Measurements from ENCODE around the gene FST.
A peak's percentile ranks its signal among the peaks of the same experiment; 100 is the strongest.

The FST gene, protein sequence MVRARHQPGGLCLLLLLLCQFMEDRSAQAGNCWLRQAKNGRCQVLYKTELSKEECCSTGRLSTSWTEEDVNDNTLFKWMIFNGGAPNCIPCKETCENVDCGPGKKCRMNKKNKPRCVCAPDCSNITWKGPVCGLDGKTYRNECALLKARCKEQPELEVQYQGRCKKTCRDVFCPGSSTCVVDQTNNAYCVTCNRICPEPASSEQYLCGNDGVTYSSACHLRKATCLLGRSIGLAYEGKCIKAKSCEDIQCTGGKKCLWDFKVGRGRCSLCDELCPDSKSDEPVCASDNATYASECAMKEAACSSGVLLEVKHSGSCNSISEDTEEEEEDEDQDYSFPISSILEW

DNA sequence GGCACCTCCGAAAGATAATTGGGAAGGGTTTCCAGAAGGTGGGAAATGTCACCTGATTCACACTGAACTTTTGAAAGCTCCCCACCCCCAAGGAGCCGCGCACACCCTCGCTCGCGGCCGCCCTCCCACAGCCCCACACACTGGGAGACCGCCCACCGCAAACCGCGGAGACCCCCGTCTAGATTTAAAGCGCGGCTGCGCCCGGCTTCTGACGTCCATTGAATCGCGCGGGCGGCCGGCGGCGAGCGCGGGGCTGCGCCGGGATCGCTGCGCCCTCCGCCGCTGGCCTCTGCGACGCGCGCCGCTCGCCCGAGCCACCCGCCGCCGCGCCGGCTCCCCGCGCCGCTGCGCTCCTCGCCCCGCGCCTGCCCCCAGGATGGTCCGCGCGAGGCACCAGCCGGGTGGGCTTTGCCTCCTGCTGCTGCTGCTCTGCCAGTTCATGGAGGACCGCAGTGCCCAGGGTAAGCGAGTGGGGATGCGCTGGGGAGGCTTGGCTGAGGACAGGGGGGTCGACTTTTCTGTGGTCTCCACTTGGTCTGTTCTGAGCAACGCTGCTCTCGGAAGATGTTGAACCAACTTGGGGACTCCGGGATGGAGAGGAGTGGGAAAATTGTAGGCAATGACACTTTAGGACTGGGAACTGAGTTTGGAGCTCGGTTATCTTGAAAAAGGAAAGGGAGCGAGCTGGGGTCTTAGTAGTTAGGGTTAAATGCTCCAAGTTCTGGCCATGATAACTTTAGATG lies at the start of gene FST:
FST (plus strand) TSS at position 214 of the 743 bp plus-strand sequence; CDS start at position 377, 163 bp downstream.
- TF ChIP-seq, protein P1, sequence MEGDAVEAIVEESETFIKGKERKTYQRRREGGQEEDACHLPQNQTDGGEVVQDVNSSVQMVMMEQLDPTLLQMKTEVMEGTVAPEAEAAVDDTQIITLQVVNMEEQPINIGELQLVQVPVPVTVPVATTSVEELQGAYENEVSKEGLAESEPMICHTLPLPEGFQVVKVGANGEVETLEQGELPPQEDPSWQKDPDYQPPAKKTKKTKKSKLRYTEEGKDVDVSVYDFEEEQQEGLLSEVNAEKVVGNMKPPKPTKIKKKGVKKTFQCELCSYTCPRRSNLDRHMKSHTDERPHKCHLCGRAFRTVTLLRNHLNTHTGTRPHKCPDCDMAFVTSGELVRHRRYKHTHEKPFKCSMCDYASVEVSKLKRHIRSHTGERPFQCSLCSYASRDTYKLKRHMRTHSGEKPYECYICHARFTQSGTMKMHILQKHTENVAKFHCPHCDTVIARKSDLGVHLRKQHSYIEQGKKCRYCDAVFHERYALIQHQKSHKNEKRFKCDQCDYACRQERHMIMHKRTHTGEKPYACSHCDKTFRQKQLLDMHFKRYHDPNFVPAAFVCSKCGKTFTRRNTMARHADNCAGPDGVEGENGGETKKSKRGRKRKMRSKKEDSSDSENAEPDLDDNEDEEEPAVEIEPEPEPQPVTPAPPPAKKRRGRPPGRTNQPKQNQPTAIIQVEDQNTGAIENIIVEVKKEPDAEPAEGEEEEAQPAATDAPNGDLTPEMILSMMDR (IDR thresholded peaks at IDR 0.05; ENCODE audit: insufficient read depth, low read depth, low read length, missing control alignments), result no peak
- peak within 1 kb of the TSS; percentile 73 for H3K4me3 ChIP-seq (ENCODE audit: low read length)
- no peak for DNase-seq (ENCODE audit: low read depth)

DNA sequence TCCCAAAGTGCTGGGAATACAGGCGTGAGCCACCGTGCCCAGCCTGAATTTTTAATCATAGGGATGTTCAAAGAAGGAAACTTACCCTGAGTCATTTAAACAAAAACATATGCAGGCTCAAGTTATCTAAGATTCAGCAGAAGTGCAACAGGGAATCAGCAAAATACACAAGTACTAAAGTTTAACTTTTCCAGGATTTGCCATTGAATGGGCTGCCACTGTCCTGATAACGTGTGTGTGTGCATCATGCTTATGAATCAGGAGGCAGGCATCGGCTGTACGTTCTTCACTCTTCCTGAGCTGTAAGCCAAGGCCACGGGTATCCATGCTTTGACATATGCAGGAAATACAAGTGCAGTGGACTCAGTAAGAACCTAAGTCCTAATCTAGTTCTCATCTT lies 48.8 kb upstream of the FST start:
- H3K4me3 ChIP-seq (ENCODE audit: low read length), result no peak overlapping the region
- TF ChIP-seq, protein P1 (IDR thresholded peaks at IDR 0.05; ENCODE audit: insufficient read depth, low read depth, low read length, missing control alignments), result no peak
- no peak for DNase-seq (ENCODE audit: low read depth)

DNA sequence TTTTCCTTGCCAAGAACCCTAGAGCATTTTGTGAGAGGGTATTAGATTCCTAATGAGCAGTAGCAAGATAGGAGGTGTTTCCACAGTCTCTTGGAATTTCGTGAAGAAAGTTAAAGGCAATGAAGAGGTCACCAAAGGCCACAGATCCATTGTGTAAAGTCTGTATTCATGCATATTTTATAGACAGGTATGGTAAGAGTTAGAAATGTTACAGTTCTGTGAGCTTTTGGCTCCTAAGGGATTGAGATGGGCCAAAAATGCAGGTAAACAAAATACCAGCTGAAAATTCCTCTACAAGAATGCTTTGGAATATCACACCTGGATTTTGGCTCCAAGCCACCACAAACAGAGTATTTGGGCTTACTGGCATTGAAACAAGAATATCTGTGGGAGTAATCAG lies 47.4 kb upstream of the FST start:
- TF ChIP-seq, protein P1 (IDR thresholded peaks at IDR 0.05; ENCODE audit: insufficient read depth, low read depth, low read length, missing control alignments), result no peak
- DNase-seq (ENCODE audit: low read depth), result no peak

DNA sequence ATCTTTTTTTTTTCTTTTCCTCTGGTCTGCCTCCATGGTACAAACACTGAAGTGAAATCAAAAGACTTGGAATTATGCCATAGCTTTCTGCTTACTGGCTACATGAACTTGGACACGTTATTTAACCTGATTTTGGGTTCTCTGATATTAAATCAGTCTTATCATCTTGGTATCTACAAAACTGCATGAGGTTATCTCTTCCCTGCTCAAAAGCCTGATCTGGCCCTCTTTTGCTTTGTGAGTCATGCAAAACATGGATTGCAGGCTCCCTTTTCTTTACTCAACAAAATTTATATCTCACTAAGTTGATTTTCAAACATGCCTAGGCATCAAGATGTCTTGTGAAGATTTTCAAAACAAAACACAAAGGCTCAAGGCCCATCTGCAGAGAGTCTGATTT lies 45.9 kb upstream of the FST start:
- H3K4me3 ChIP-seq (ENCODE audit: low read length), result no peak overlapping the region
- DNase-seq (ENCODE audit: low read depth), result no peak
- TF ChIP-seq, protein P1 (IDR thresholded peaks at IDR 0.05; ENCODE audit: insufficient read depth, low read depth, low read length, missing control alignments), result no peak

More for the DNA sequence above, 47.4 kb upstream of the FST start:
- H3K4me3 ChIP-seq (ENCODE audit: low read length), result no peak overlapping the region

DNA sequence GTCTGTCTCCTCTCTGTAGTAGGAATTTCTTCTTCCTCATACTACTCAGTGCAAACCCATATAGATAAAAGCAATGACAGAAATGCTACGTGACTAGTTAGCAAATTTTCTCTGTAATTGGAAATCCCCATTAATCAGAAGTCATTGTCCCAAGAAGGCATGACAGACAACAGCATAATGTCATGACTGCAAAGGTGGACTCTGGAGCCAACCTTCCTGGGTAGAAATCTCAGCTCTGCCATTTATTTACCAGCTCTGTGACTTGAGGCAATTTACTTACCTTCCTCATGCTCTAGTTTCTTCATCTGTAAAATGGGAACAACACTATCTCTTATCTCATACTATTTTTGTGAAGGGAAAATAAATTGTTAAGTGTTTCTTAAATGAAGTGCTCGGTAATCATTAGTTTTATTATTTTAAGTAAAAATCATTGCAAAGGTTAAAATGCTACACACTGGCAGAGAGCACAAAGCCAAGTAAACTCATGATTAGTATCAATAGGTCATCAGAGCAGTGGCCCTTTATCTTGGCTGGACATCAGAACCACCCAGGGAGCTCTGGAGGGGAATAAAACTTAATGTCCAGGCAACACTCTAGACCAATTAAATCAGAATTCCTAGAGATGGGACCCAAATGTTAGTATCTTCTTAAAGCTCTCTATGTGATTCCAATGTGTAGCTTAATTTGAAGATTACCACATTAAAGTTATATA lies 43.8 kb upstream of the FST start:
- H3K4me3 ChIP-seq (ENCODE audit: low read length), result no peak overlapping the region
- TF ChIP-seq, protein P1 (IDR thresholded peaks at IDR 0.05; ENCODE audit: insufficient read depth, low read depth, low read length, missing control alignments), result no peak
- no peak for DNase-seq (ENCODE audit: low read depth)

DNA sequence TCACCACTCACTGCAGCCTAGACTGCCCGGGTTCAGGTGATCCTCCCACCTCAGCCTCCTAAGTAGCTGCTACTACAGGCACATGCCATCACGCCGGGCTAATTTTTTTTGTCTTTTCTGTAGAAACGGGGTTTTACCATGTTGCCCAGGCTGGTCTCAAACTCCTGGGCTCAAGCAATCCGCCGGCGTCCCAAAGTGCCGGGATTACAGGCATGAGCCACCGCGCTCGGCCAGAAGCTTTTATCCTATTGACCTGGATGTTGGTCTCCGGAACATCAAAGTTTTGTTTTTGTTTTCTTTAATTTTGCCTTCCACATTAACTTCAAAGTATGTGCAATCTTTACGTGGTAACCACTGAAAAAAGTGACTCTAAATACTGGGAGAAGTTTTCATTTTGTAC lies 42.4 kb upstream of the FST start:
- no peak for DNase-seq (ENCODE audit: low read depth)
- TF ChIP-seq, protein P1 (IDR thresholded peaks at IDR 0.05; ENCODE audit: insufficient read depth, low read depth, low read length, missing control alignments), result no peak
- H3K4me3 ChIP-seq (ENCODE audit: low read length), result no peak overlapping the region

Measured in epithelial cell of esophagus (primary cell).